ENCODE measurements around the gene MYO5B.

MYO5B gene

DNA sequence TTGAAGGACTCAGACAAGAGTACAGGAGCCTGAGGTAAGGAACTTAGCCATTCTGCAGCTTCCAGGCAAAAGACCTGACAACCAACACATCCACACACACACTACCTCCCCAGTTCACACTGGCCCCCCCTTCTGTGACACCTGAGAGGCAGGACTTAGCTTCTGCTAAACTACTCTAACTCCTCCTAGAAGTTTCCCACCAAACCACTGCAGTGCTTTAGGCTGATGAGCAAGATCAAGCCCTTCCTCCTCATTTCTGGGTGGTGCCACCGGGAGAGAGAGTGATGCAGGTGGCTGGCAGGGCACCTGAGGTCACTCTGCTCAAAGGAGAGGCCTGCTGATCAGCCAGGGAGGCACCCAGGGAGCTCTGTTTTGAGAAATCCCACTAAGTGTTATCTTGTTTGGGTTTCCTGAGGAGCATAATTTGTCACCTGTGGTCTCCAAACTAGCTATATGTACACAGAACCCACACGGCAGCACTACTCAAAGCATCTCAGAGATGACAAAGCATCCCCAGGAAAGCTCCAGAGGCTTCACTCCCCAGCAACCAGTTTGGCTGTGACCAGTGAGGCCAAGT is 188.4 kb downstream of the MYO5B start:
- DNase-seq, result no peak

DNA sequence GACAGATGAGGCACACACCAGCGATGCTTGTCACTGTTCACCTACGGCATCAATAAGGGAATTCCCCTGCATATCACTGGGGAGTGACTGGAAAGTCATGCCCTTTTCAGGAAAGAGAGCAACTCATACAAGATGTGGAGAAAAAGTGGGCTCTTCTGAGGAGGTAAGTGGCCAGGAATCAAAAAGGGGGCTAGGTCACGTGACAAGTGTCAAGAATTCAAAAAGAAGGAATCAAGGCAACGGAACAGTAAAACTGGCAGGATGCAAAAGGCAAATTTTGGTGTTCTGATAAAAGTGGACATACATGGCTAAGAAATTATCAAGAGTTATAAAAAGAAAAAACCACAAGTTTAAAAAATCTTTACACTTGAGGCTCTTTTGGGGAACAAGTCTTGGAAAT is 190.9 kb downstream of the MYO5B start:
- DNase-seq, result no peak

DNA sequence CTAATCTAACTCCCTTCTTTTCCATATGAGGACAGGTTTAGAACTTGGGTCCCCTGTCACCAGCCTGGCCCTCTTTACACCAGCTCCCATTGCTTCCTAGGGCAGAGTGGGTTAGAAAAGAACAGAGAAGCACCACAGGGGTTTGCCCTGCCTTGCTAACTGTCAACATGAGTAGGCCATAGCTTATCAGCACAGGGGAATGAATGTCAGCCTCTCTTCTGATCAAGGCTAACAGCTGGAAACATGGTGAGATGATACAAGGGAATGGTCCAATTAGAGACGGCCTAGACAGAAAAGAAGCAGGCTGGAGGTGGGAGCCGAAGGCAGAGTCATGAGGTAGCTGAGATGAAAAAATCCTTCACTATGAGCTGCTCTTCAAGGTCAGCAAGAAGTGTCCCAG is 192.2 kb downstream of the MYO5B start:
- DNase-seq, result no peak

DNA sequence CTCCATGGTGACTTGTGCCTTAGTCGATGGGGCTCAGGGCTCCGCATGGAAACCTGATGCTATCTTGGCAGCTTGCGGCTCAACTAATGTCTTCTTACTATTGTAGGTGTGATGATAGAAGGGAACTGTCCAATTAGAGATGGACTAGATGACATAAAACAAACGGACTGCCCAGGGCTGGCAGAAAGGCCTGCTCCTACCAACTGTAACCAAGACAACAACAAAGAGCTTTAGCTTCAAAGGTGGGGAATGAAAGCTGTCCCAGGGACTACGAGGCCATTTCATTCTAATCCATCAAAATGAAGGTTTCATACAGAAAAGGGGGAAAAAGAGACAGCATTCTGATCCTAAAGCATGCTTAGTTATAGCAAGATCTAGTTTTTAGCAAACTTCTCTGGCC is 194.7 kb downstream of the MYO5B start:
- no peak for DNase-seq

DNA sequence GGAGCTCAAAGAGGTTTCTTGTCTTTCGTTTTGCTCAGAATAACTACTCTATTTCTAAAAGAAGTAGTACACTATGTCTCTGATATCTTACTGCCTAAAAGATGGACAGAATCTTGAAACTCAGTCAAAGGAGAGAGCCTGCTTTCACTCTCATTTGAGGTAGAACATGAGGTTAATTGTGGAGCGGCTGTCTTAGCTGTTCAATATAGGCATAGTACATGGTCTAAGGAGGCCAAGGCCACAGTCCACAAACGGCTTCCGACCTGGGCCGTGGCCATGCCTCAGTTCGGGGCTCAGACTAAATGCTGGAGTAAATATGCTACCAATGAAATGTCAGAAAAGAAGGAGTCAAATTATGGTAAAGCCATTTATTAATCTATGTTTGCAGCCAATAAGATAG is 195.8 kb downstream of the MYO5B start:
- DNase-seq, result no peak

DNA sequence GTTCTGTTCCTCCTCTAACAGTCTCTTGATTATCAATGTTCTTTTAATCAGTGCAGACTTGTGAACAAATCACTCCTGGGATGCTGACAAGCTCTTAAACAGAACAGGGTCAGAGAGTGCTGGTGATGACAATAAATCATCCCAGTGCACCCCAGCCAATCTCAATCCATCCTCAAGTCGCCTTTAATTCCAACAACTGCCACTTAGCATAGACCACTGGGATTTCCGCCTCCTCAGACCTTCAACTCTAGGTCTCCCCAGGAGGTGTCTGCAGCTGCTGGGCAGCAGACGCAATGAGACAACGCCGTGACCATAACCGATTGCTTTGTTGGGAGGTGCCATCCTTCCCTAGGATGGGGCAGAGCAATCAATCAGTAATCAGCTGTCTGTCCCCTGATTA is 197.4 kb downstream of the MYO5B start:
- DNase-seq, result no peak

DNA sequence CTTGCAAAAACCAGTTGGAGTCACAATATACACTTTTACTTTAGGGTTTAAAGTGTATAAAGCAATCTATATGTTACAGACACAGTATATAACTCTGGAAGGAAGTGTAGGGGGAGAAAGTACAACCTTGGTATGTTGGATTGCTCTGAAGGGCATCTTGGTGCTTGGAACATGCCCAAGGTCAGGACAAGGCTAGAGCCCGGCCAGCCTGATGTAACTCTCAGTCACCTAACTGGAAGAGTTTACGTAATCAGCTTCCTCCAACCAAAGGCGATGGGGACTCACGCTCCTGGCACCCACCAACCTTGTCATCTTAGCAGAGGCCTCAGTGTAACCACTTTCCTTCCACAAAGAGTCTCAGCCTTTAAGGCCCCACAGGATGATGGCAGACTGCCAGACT is 200.5 kb downstream of the MYO5B start:
- no peak for DNase-seq

DNA sequence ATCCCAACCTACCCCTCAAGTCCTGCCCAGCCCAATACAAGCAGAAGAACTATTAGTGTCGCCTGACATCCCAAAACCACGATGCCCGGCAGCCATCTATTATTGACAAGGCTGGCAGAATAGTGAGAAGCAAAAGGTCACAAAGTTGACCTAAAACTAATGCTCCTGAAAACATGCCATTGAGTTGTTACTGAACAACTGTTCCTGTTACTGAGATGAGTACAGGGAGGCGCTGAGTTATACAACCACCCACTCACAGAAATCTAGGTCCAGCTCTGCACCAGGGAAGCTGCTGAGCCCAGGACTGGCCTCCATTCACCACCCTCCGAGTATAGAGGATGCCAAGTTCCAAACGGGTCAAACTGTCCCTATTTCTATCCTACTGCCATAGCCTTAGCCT is 201.6 kb downstream of the MYO5B start:
- DNase-seq, result no peak

DNA sequence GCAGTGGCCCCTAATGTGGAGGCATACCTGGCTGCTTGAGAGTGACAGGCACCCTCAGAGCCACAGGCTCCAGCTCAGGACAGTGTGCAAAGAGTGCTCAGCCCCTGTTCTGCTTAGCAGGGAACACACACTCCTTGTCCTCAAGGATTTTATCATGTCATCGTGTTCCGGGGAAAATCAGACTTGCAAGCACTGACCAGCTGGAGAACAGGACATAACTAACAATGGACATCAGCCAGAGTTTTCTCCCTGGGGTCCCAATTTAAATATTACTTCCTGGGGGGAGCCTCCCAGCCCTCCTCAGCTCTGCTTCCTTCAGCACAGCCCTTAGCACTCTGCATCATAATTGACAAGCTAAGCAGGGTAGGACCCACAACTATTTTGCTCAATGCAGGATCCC is 206.2 kb downstream of the MYO5B start:
- no peak for DNase-seq

DNA sequence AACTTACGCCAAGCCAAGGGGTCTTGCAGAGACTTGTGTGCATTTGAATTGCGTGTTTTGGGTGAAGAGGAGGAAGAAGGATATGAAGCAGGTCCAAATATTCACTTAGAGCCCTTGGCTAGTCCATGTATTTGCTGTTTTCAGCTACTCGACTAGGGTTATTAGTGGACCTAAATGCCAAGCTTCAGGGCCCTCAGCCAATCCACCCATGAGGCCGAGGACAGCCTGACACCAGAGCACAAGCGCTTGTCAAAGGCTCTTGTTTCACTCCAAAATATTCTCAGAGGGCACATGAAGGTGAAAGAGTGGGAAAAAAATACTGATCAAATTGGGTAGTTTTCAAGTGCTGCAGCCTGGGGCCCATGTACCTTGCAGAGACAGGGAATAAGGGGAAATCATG is 206.8 kb downstream of the MYO5B start:
- no peak for DNase-seq

DNA sequence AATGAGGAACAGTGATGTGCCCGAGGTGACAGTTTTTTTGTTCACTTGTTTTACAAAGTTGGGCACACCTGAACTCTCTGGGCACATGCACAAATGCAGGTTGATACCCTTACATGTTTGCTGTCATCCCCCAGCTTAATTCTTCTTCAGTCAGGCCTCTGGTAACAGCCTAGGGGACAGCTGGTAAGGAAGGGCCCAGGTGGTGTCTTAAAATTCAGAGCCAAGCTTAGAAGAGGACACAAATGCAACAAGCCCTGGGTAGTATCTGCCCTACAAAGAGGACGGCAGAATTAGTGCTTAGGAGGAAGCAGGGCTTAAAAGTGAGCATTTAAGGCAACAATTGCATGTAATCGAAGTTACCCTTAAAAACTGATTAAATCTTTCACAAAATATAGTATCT is 209.7 kb downstream of the MYO5B start:
- no peak for DNase-seq

DNA sequence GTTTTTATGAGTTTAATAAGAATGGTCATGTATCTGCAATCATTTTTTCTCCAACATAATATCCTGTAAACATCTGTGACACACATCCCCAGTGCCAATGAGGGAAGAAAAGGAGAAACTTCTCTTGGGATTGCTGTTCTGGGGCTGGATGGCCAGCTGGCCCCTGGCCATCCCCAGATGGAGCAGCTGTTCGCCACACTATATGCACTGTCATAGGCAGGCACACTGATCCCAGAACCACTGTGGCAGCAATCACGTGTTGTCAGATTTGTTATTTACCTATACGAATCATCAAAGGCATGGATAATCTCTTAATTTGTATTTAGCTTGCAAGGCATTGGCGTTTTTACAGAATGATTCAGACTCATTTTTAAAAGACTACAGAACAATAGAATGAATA is 214.1 kb downstream of the MYO5B start:
- no peak for DNase-seq

DNA sequence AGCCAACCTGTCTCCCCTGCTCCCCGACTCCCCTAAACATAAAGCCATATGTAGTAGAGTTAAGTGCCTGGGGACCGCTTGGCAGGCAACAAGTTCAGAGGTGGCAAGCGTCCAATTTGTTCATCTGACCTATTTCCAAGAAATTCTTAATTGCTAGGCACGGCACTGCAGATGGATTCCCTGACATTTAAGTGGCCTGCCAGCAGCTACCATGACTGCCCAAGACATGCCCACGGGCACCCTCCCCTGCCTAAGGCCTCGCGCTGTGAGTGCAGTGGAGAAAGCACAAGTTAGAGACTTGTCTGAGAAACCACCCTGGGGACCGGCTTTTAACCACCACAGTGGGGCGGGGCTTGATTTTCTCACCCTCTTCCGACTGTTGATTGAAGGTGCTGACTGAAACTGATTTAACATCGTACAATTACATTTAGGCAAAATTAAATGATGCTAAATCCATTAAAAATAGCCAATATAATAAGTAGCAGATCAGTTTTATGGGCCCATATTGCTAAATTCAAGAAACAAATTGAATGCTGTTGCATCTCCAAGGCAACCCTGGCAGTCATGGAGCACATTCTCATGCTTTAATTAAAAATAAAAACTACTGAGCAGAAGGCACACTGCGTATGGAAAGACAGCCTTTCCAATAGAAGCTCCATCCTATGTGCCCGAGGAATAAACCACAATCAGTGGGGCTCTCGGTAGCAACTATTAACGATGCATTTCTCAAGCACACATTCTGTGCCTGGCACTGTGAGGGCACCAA is 218.0 kb downstream of the MYO5B start:
- DNase-seq, result no peak

DNA sequence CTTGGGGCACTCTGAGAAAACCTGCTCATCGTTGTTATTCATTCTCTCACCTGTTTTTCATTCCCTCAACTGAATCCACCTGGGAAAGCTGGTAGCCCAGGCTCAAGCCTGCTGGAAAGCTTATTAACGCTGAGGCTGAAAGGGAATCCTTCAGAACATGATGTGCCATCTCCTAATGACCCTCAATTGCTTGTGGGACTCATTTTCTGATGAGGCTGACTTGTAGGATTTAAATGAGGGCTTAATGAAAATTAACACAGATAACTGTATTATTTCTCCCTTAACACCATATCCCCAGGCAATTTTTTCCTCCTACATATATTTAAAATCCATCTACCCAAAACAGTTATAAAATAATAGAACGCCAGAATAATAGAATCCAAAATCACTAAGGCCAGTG is 218.9 kb downstream of the MYO5B start:
- DNase-seq, result no peak

DNA sequence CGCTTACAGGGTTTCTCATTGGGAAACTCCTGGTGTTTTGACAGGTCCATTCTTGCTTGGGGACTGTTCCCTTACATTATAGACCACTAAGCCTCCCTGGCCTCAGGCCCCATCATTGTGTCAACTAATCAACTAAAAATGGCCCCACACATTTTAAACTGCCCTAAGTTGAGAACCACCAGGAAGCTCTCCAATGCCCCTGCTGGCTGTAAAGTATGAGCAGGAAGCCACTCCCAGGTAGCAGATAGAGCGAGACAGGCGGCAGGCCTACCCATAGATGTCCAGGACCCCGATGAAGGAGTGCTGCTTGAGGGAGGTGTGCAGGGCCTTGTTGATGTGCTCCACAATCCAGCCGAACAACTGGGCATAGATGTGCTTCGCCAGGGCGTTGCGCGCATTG is 220.9 kb downstream of the MYO5B start:
- DNase-seq, result no peak

DNA sequence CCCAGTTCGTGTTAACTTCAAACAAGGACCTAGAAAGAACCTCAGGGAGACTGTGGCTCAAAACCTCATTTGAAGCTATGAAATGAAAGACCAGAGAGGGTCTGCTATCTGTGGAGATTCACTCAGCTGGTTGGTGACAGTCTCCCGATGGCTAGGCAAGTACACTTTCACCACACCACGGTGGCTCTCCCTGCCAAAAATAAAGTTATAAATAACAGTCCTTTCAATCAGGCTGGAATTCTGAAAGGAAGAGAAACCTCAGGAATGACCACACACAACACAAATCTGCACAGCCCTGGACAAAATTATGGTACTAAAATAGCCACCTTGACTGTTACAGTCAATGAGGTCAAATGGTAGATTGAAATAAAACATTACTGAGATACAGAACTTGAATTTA is 221.4 kb downstream of the MYO5B start:
- DNase-seq, result no peak

DNA sequence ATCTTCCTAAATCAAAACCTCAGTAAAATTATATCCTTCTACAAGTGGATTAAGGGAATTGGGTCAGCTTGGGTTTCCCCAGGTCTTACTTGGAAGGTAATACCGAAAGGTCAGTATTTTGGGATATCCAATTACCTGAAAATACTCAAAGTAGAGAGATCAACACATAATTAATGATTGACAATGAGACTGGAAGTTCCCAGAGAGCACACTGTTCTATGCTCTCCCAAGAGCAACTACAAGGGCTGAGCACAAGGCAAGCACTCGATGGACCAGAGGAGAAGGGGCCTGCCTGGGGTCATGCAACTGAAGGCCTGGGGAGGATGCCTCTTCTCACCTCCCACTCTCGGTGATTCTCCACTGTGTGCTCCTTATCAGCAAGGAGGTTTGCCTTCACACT is 222.4 kb downstream of the MYO5B start:
- DNase-seq, result no peak

DNA sequence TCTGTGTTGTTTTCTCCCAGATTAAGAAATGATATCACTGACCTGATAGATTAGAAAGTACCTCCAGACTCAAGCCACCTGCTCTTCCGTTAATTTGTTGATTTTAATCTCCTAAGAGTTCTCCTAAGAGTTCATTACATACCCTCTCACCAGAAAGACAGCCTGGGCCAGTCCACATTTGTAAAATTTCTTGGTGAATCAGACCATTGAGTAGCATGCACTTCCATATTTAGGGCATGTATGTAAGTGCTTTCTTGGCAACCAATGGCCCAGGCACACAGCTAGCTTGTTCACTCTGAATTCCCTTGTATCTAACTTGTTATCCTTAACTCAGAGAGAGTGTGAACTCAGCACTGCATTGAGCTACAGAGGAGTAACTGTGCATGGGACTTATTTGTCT is 223.5 kb downstream of the MYO5B start:
- no peak for DNase-seq

DNA sequence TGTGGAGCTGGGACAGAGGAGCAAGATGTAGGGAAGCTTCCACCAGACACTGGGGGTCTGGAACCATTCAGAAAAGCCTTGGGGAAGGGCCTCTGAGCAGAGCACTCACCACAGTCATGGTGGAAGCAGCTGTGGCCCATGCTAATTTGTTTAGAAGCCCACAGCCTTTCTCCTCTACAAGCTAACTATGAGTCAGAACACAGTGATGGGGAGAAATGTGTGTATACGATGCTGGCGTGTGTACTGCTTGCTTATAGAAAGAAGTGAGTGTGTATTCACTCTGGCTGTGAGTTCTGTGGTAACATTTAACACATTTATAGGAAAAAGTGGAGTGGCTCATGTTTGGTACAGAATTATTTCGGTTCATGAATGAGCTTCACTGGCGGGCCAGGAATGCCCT is 224.6 kb downstream of the MYO5B start:
- DNase-seq, result no peak

DNA sequence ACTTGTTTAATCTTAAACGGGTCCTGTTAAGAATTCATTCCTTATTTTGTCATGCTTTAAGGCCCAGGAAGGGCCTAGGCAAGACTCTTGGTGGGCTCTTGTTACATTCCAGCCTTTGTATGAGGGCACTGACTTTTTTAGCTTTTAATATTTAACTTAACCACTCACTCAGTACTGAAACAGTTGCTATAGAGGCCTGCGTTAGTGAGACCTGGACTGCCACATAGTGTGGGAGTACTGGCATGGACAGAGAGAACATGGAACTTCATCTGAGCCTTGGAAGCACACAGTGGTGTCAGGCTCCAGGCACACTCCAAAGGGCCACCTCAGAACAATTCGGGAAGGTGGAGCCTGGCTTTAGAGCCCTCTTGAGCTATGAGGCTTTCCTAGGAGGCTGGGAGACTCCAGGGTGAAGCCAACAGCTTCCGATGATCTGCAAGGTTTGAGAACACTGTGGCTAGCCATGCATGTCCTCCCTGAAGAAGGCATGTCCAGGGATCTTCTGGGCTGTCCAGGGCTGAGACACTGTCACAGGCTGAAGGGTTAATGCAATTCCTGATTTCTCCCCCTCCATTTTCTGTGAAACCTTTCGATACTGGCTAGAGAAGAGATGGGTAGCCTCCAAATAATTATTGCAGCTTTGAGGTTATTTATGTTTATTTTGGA is 226.2 kb downstream of the MYO5B start:
- DNase-seq, result no peak

DNA sequence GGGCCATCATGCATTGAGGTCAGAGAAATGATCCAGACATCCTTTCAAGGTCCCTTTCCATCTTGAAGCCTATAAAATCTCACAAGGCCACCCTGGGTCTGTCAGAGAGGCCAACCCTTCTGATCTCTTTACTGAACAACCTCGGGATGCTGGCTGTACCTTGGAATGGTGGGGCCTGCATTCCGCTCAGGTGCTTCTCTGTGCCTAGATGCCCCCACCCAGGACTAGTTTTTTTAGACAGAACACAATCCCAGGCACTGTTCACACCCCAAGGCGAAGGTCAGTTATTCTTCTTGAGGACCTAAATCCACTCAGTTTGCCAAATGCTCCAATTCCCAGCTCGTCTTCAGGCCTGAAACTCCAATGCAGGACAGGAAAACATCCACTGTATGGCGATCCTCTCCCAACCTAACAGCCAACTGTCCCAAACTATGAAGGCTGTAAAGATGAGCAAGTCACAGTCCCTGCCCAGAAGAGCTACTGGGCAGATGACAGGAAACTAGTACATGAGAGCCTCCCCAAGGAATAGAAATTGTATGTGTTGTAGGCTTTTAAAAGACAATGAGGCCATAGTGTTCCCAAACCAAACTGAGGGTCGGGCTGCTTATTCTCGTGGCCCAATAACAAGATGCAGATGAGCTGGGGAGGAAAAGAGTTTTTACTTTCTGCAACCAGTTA is 227.2 kb downstream of the MYO5B start:
- DNase-seq, result no peak

DNA sequence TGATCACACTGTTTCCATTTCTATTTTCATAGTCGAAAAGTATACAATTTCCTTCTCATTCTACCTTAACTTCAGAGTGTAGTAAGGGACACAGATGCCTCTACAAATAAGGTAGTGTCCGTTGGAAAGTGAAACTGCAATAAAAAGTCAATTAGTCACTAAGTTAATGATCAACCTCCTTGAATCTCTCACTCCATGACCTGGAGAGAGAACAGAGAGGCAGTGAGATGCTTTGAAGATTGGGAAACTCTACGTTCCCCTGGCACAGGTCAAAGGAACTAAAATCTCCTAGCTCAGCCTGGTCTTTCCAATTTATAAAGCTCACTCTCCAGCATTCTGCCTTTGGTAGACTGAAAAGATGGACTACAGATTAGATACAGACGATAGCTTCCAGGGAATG is 227.8 kb downstream of the MYO5B start:
- DNase-seq, result no peak

DNA sequence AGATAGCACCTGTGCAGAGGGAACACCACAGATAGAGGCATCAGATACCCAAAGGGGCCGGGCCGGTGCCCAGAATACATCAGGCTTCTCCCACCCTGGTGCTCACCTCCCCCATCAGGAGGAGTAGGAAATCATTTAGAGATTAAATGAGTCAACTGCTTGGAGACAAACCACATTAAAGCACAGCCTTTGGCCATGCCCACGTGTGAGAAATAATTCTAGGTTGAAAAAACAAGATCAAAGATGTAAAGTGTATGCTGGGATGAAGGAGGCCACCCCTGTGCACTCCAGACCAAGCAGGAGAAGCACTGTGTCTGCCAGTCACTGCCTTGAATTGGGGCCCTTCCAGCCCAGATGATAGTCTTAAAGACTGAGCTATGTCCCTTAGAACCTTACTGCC is 228.9 kb downstream of the MYO5B start:
- no peak for DNase-seq

DNA sequence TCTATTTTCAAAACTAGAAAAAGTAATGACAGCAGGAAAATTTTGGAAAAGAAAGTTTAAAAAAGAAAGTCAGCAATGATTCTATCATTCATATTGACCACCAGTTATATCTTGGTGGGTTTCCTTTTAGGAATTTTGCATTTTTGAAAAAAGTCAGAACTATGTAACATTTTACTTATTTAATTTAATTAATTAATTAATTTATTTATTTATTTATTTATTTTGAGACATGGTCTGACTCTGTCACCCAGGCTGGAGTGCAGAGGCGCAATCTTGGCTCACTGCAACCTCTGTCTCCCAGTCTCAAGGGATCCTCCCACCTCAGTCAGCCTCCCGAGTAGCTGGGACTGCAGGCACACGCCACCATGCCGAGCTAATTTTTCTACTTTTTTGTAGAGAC is 231.7 kb downstream of the MYO5B start:
- DNase-seq, result no peak
